ENCODE measurements around the gene ITCH. TPM values are rescaled to one million over a fixed set of nuclear protein-coding genes. Genes with fewer than 3 reads are reported as not detected.
"Not testable (repeated sequence)": the region's sequence is repeated elsewhere in the genome, so short reads cannot be mapped to it uniquely, and the experiment has no call there.

The ITCH gene
- total RNA-seq, 4 donors from 2014 or later: 40.7 to 59.3 (median 45.9) TPM

DNA sequence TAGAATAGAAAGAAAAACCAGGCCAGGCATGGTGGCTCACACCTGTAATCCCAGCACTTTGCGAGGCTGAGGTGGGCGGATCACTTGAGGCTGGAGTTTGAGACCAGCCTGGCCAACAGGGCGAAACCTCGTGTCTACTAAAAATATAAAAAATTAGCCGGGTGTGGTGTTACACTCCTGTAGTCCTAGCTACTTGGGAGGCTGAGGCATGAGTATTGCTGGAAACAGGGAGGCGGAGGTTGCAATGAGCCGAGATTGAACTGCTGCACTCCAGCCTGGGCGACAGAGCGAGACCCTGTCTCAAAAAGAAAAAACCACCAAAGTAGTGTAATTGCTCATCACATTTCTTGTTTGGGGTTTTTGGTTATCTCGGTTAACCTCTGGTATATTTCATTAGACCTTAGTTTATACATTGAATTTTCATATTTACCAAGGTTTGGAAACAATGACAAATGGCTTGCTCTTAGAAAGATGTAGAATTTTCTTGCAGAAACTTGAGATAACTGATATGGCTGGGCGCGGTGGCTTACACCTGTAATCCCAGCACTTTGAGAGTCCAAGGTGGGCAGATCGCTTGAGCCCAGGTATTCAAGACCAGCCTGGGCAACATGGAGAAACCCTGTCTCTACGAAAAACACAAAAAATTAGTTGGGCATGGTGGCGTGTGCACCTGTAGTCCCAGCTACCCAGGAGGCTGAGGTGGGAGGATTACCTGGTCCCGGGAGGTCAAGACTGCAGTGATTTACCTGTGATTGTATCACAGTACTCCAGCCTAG is 14.2 kb downstream of the ITCH start:
- H3K4me3 ChIP-seq (ENCODE audit: low read depth, poor library complexity, severe bottlenecking): no peak overlapping the region
- WGBS, 2 donors: 89 to 92% methylated on average over 16 of the region's 16 CpGs
- no peak for TF ChIP-seq POLR2A (IDR thresholded peaks at IDR 0.05)
- intact Hi-C loops (cut with DNase I; ENCODE audit: low total_unique reads): no loop called here
- no peak for DNase-seq (ENCODE audit: low spot score in 2 of 2)

DNA sequence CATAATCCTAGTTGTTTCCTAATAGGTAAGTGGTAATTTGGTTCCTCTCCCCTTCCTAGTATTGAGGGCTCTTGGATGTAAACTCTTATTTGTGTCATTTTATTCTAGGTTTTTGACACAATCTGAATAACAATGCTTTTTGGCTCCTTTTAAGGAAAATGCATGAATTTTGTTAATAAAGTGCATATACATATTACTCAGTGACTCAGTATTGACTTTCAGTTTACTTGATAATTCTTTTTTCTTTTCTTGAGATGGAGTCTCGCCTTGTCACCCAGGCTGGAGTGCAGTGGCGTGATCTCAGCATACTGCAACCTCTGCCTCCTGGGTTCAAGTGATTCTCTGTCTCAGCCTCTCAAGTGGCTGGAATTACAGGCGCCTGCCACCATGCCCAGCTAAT is 19.1 kb downstream of the ITCH start:
- no peak for DNase-seq (ENCODE audit: low spot score in 2 of 2)
- TF ChIP-seq, protein P1, sequence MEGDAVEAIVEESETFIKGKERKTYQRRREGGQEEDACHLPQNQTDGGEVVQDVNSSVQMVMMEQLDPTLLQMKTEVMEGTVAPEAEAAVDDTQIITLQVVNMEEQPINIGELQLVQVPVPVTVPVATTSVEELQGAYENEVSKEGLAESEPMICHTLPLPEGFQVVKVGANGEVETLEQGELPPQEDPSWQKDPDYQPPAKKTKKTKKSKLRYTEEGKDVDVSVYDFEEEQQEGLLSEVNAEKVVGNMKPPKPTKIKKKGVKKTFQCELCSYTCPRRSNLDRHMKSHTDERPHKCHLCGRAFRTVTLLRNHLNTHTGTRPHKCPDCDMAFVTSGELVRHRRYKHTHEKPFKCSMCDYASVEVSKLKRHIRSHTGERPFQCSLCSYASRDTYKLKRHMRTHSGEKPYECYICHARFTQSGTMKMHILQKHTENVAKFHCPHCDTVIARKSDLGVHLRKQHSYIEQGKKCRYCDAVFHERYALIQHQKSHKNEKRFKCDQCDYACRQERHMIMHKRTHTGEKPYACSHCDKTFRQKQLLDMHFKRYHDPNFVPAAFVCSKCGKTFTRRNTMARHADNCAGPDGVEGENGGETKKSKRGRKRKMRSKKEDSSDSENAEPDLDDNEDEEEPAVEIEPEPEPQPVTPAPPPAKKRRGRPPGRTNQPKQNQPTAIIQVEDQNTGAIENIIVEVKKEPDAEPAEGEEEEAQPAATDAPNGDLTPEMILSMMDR (IDR thresholded peaks at IDR 0.05): no peak
- no peak for TF ChIP-seq POLR2A (IDR thresholded peaks at IDR 0.05)

DNA sequence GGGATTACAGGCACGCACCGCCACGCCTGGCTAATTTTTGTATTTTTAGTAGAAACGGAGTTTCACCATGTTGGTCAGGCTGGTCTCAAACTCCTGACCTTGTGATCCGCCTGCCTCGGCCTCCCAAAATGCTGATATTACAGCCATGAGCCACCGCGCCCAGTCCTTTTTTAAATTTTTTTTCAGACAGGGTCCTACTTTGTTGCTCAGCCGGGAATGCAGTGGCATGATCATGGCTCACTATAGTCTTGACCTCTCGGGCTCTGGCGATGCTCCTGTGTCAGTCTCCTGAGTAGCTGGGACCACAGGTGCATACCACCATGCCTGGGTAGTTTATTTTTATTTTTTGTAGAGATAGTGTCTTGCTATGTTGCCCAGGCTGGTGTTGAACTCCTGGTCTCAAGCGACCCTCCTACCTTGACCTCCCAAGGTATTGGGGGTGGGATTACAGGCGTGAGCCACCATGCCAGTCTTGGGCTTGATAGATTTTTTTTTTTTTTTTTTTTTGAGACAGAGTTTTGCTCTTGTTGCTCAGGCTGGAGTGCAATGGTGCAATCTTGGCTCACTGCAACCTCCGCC is 19.9 kb downstream of the ITCH start:
- 91 to 94% methylated on average over 14 of the region's 14 CpGs for WGBS, 2 donors
- DNase-seq (ENCODE audit: low spot score in 2 of 2); H3K4me3 ChIP-seq (ENCODE audit: low read depth, poor library complexity, severe bottlenecking); intact Hi-C loops (cut with DNase I; ENCODE audit: low total_unique reads): not testable (repeated sequence)

More for the DNA sequence above, 19.1 kb downstream of the ITCH start:
- intact Hi-C loops (cut with DNase I; ENCODE audit: low total_unique reads): no loop called here
- WGBS, 2 donors: 92 to 100% methylated on average over 3 of the region's 3 CpGs
- no peak overlapping the region for H3K4me3 ChIP-seq (ENCODE audit: low read depth, poor library complexity, severe bottlenecking)

DNA sequence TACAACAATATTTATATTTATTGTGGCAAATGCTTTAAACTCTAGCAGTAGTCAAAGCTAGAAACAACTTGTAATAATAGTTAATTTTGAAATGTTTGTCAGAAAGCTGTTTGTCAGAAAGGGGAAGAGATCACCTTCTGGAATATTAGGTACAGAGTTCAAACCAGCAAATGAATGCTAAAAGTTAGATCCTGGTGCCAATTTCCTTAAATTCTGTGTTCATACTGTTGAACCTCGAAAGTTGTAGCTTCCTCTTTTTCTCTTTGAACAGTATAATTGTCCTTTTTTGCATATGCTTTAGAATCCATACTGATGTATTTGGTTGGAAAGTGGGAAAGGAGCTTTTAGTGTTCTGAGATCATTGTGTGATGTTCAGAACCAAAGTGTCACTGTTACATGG is 22.4 kb downstream of the ITCH start:
- WGBS, 2 donors: 62 to 69% methylated on average over 1 of the region's 1 CpG
- intact Hi-C loops (cut with DNase I; ENCODE audit: low total_unique reads): no loop called here
- DNase-seq (ENCODE audit: low spot score in 2 of 2): no peak

DNA sequence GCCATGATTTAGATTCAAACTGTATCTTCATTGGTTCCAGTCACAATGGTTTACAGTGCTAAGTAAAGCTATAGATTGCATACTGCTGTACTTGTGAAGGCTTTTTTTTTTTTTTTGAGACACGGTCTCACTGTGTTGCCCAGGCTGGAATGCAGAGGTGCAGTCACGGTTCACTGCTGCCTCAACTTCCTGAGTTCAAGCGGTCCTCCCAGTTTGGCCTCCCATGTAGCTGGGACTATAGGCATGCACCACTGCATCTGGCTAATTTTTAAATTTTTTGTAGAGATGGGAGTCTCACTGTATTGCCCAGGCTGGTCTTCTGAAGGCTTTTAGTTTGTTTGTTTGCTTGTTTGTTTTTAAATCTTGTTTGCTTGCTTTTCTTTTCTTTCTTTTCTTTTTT is 24.9 kb downstream of the ITCH start:
- intact Hi-C loops (cut with DNase I; ENCODE audit: low total_unique reads): no loop called here
- DNase-seq (ENCODE audit: low spot score in 2 of 2): no peak
- 88 to 94% methylated on average over 3 of the region's 3 CpGs for WGBS, 2 donors
- no peak overlapping the region for H3K4me3 ChIP-seq (ENCODE audit: low read depth, poor library complexity, severe bottlenecking)
- no peak for TF ChIP-seq POLR2A (IDR thresholded peaks at IDR 0.05)
- TF ChIP-seq, protein P1 (IDR thresholded peaks at IDR 0.05): no peak

More for the DNA sequence above, 22.4 kb downstream of the ITCH start:
- TF ChIP-seq, protein P1 (IDR thresholded peaks at IDR 0.05): no peak
- TF ChIP-seq POLR2A (IDR thresholded peaks at IDR 0.05): no peak
- H3K4me3 ChIP-seq (ENCODE audit: low read depth, poor library complexity, severe bottlenecking): no peak overlapping the region

DNA sequence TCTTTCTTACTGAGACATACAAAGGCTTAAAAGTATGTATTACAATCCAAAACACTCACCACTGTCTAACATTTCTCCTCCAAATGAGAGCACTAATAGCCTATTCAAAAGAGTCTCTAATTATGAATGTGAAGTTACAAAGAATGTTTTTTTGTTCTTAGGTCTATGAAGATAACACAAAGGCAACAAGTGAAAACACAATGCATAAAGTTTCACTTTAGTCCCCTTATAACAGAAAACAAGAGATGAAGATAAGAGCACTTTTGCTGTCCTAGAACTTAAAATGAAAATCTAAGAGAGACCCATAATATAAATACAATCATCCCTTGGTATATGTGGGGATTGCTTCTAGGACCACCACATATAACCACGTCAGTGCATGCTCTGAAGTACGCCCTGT is 25.6 kb downstream of the ITCH start:
- intact Hi-C loops (cut with DNase I; ENCODE audit: low total_unique reads): no loop called here
- no peak for DNase-seq (ENCODE audit: low spot score in 2 of 2)
- no peak overlapping the region for H3K4me3 ChIP-seq (ENCODE audit: low read depth, poor library complexity, severe bottlenecking)
- whole genome bisulfite sequencing, 2 donors: 95 to 98% methylated on average over 2 of the region's 2 CpGs
- no peak for TF ChIP-seq POLR2A (IDR thresholded peaks at IDR 0.05)

DNA sequence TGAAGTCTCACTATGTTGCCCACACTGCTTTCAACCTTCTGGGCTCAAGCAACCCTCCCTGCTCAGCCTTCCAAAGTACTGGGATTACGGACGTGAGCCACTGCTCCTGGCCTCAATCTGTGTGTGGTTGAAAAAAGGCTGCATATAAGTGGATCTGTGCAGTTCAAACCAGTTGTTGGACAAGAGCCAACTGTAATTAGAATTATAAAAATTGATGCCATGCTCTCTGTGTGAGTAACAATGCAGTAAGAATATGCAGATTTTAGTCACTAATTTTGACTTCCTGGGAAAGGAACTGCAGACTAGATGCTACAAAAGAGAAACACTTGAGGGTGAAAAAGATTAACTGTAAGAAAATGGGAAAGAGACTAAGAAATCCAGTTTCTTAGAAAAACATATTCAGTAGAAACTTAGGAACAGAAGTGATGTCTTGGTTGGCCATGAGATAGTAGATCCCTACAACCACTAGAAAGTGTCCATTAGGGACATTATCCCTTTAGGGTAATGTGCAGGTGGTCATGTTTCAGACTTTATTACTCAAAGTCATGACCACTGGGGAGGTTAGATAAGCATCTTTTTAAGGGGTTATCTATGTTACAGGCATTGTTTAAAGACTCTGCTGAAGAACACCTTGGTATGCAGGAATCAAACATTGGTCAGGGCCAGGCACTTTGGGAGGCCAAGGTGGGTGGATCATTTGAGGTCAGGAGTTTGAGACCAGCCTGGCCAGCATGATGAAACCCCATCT is 26.3 kb downstream of the ITCH start:
- TF ChIP-seq, protein P1 (IDR thresholded peaks at IDR 0.05): no peak
- TF ChIP-seq POLR2A (IDR thresholded peaks at IDR 0.05): no peak
- WGBS, 2 donors: 54 to 71% methylated on average over 2 of the region's 2 CpGs
- H3K4me3 ChIP-seq (ENCODE audit: low read depth, poor library complexity, severe bottlenecking): no peak overlapping the region
- DNase-seq (ENCODE audit: low spot score in 2 of 2): no peak
- intact Hi-C loops (cut with DNase I; ENCODE audit: low total_unique reads): no loop called here
